Measurements from ENCODE around the gene PTPN9. TPM values are rescaled to one million over a fixed set of nuclear protein-coding genes. Genes with fewer than 3 reads are reported as not detected.

The PTPN9 gene
- total RNA-seq, 2 experiments from 2014 or later, result 12.3 to 12.9 TPM

GRCh38 chr15:75599401-75599800 is 20.3 kb upstream of the PTPN9 start:
- TF ChIP-seq CTCF (IDR thresholded peaks at IDR 0.05), result no peak
- H3K27ac Mint-ChIP-seq, result no peak overlapping the region

GRCh38 chr15:75598361-75598760 is 19.2 kb upstream of the PTPN9 start:
- DNase-seq (no peak), ATAC-seq (no peak)
- H3K27me3 Mint-ChIP-seq, result no peaks in the 10 kb centered on the region
- no peak for TF ChIP-seq CTCF (IDR thresholded peaks at IDR 0.05)
- H3K4me1 Mint-ChIP-seq (ENCODE audit: low read depth), result peaks cover 25% of the 10 kb centered on the region
- peaks cover 47% of the 10 kb centered on the region for H3K36me3 Mint-ChIP-seq (ENCODE audit: low read depth)
- intact Hi-C loops (cut with micrococcal nuclease), result no loop called here
- peak overlapping the region; percentile 84 for H3K27ac Mint-ChIP-seq
- H3K4me3 Mint-ChIP-seq, result no peak overlapping the region
- ChIA-PET POLR2A (interaction anchor here (0.8 to 3.8 kb wide), 4 partner anchors 8 to 145 kb away, joined by 3 to 18 read pairs (median 10); partner anchors contain the start of gene PTPN9), CTCF (interaction anchor here (1.2 to 3.4 kb wide), 13 partner anchors 11 to 231 kb away, joined by 3 to 10 read pairs (median 4); partner anchors contain the start of genes IMP3 and SNUPN)
- H3K9me3 Mint-ChIP-seq, result no peaks in the 10 kb centered on the region

More at GRCh38 chr15:75599401-75599800, 20.3 kb upstream of the PTPN9 start:
- DNase-seq (no peak), ATAC-seq (no peak)
- POLR2A ChIA-PET, result interaction anchor here (0.6 to 3.8 kb wide), 3 partner anchors 21 to 58 kb away, joined by 3 to 18 read pairs (median 3); partner anchors contain the start of gene PTPN9
- CTCF ChIA-PET, result interaction anchor here (1.8 to 3.4 kb wide), 2 partner anchors 19 to 41 kb away, joined by 4 to 10 read pairs; partner anchors contain the start of gene IMP3
- Mint-ChIP-seq H3K27me3 (no peaks in the 10 kb centered on the region), H3K36me3 (ENCODE audit: low read depth) (peaks cover 46% of the 10 kb centered on the region), H3K9me3 (no peaks in the 10 kb centered on the region), H3K4me3 (no peak overlapping the region), H3K4me1 (ENCODE audit: low read depth) (peaks cover 25% of the 10 kb centered on the region)
- intact Hi-C loops (cut with micrococcal nuclease), result no loop called here

- ChIA-PET CTCF (interaction anchor here (0.7 to 3.4 kb wide), 20 partner anchors 8 to 230 kb away, joined by 3 to 13 read pairs (median 4); partner anchors contain the start of genes IMP3, PTPN9 and SNUPN), POLR2A (interaction anchor here (0.8 to 3.8 kb wide), 10 partner anchors 9 to 151 kb away, joined by 3 to 18 read pairs (median 5); partner anchors contain the start of genes IMP3, PTPN9, SNUPN and SNX33)
- TF ChIP-seq CTCF (IDR thresholded peaks at IDR 0.05), result peak; percentile 64
- intact Hi-C loops (cut with micrococcal nuclease), result no loop called here
- no peaks in the 10 kb centered on the region for H3K27me3 Mint-ChIP-seq
- peaks cover 25% of the 10 kb centered on the region for H3K4me1 Mint-ChIP-seq (ENCODE audit: low read depth)
- peak overlapping the region; percentile 84 for H3K27ac Mint-ChIP-seq
- H3K4me3 Mint-ChIP-seq, result peak overlapping the region; percentile 25
- peak; percentile 79 for DNase-seq
- ATAC-seq, result peak; percentile 88
- peaks cover 47% of the 10 kb centered on the region for H3K36me3 Mint-ChIP-seq (ENCODE audit: low read depth)
- no peaks in the 10 kb centered on the region for H3K9me3 Mint-ChIP-seq
Observed at GRCh38 chr15:75597667-75598341, 18.7 kb upstream of the PTPN9 start.

GRCh38 chr15:75596703-75597345 is 17.7 kb upstream of the PTPN9 start:
- TF ChIP-seq CTCF (IDR thresholded peaks at IDR 0.05), result no peak
- Mint-ChIP-seq H3K27me3 (no peaks in the 10 kb centered on the region), H3K9me3 (no peaks in the 10 kb centered on the region), H3K27ac (peak overlapping the region; percentile 84), H3K4me3 (no peak overlapping the region), H3K36me3 (ENCODE audit: low read depth) (peaks cover 50% of the 10 kb centered on the region), H3K4me1 (ENCODE audit: low read depth) (peaks cover 25% of the 10 kb centered on the region)
- intact Hi-C loops (cut with micrococcal nuclease), result no loop called here
- POLR2A ChIA-PET, result interaction anchor here (0.8 to 3.8 kb wide), 9 partner anchors 10 to 150 kb away, joined by 3 to 18 read pairs (median 6); partner anchors contain the start of genes IMP3, PTPN9, SNUPN and SNX33
- no peak for ATAC-seq
- CTCF ChIA-PET, result interaction anchor here (0.7 to 3.4 kb wide), 15 partner anchors 9 to 229 kb away, joined by 3 to 13 read pairs (median 4); partner anchors contain the start of genes IMP3, PTPN9 and SNUPN
- DNase-seq, result no peak

All from activated CD8-positive, alpha-beta T cell treated with anti-CD3 and anti-CD28 coated beads for 36 hours (primary cell).